Hepatic stellate cell (primary cell): ENCODE data around the gene SPATA1.
"Not testable (repeated sequence)": the region's sequence is repeated elsewhere in the genome, so short reads cannot be mapped to it uniquely, and the experiment has no call there.

Experiments used
- DNase-seq: peaks from one replicate; pipeline ENCODE4 v3.0.0; 2011; ENCODE audit warnings: low spot score

Gene SPATA1, protein sequence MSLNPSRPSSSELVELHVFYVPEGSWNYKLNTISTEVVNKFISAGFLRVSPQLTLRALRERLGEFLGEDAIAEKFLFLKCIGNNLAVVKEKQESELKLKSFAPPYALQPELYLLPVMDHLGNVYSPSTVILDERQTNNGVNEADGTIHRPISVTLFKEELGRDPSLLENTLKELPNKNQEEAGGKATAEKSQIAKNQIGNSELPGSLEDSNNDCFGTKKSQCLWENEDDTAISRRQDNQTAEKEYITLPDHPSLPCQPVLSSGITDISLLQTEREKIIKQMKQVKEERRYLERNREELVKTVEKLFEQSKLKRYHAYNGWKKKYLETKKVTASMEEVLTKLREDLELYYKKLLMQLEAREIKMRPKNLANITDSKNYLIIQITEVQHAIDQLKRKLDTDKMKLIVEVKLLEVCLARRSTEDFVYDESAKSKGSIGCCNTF

GRCh38 chr1:84506002-84506728, at the start of gene SPATA1, which contains the start of gene GNG5:
Gene SPATA1, plus strand, starts transcription at chr1:84506386. Its CDS starts 9,974 bp downstream, at chr1:84516360.
Gene GNG5, minus strand, starts transcription at chr1:84506581. Its CDS starts 490 bp downstream, at chr1:84506091.
- peak; percentile 97 for DNase-seq

GRCh38 chr1:84462118-84462517, 44.1 kb upstream of the SPATA1 start:
- no peak for DNase-seq

- no peak for DNase-seq
Measured at GRCh38 chr1:84467298-84467697, 38.9 kb upstream of the SPATA1 start.

DNA sequence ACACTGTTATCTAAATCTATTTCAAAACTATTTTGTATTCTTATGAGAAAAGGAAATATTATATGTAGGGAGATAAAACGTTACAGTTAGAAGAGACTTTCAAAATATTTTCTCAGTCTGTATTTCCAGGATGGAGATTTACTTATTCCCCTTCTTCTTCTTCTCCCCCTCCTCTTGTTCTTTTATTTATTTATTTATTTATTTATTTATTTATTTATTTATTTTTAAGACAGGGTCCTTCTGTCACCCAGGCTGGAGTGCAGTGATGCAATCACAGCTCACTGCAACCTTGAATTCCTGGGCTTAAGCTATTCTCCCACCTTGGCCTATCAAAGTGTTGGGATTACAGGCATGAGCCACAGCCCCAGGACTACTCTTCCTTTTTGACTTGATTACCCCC, 30.0 kb upstream of the SPATA1 start:
- DNase-seq: no peak

- peak; percentile 67 for DNase-seq
Measured at GRCh38 chr1:84478876-84479868, 27.0 kb upstream of the SPATA1 start, which contains the start of gene RPF1. Gene RPF1, plus strand, starts transcription at chr1:84479266. Its CDS starts 16 bp downstream, at chr1:84479282.

DNA sequence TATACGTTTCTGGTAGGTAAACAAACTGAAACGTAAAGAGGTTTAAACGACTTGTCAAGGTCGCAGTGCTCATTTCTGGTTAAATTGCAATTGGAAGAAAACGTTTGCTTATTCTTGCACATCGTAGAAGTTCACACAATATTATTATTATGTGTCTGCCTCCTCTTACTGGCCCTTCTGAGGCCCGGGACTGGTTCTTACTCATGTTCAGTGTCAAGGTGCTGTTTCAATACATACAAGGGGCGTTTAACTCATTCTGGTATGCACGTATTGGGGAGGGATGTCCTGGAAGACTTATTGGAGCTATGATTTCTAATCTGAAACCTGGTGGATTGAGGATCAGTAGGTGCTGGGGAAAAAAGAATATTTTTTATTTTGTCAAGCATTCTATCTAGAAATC, 26.2 kb upstream of the SPATA1 start:
- DNase-seq: no peak

- DNase-seq: no peak
Measured at GRCh38 chr1:84480650-84481049, 25.5 kb upstream of the SPATA1 start.

GRCh38 chr1:84481317-84481716, 24.9 kb upstream of the SPATA1 start:
- DNase-seq: no peak

DNA sequence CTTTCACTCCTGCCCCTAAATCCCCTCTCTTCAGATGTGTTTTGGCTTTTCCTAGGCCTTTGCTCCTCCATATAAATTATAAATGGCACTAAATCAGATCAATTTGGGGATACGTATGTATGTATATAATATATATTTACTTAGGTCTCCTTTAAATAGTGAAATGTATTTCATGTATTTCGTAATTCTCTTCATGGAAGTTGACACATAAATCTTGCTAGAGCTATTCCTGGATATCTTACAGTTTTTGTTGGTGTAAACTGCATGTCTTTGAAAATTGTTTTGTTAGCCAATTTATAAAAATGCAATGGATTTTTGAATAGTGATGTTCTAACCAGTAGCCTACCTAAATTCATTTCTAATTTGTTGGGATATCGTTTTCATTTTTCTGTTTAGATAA, 18.1 kb upstream of the SPATA1 start:
- no peak for DNase-seq

DNA sequence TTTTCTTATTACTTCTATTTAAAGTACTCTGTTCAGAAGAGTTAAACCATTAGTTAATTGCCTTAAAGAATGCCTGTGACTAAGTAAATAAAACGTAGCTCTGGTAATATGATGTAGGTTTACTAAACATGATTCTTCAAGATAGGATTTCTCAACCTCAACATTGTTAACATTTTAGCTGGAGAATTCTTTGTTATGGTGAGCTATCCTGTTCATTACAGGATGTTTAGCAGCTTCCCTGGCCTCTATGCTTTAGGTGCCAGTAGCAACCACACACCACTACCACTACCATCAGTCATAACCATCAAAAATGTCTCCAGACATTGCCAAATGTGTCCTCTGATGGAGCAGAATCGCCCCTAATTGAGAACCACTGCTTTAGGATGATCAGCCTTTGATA, 16.4 kb upstream of the SPATA1 start:
- DNase-seq: no peak

DNA sequence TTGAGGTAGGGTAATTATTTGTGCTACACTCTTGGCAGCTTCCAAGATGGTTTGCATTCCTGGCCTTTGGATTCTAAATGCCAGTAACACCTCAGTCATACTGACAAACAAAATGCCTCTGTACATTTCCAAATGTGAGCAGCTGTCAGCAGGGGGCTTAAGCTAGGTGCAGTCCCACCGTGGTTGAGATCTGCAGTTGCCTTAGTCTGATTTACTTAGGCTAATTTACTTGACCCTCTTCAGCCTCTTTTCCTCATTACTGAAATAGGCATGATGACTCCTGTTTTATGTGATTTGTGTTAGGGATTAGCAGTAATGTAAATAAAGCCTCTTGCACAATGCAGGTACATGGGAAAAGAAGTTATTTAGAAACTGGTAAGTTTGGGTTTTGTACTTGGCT, 13.5 kb upstream of the SPATA1 start:
- no peak for DNase-seq

GRCh38 chr1:84493747-84494146, 12.4 kb upstream of the SPATA1 start:
- no peak for DNase-seq

DNA sequence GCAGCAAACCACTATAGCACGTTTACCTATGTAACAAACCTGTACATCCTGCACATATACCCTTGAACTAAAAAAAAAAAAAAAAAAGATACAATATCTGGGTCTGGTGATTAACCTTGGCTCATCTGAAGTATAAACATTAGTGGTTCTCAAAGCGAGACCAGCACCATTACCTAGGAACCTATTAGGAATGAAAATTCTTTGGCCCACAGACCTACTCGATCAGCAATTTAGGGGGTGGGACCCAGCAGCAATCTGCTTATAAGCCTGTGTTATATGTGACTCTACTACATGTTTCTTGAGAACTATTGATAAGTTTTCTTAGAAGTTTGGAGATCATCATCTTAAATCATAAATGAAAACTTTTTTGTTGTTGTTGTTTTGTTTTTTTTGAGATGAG, 9.7 kb upstream of the SPATA1 start:
- no peak for DNase-seq

- DNase-seq: no peak
Measured at GRCh38 chr1:84497631-84498275, 8.4 kb upstream of the SPATA1 start.

DNA sequence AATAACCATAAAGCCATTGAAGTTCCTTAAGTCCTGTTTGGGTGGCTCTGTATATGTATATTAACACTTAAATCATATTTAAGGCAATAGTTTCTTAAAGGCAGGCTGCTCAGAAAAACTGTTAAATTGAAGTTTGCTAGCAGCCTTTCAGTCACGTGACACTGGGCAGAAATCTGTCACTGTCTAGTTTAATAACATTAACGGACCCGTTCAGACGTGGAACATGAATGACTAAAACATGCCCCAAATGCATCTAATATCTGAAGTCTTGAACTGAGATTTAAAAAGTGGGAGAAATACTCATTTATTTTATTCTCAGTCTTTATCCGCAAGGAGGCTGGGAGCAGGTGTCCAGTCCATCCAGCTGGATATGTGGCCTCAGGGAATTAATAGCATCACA, 3.3 kb upstream of the SPATA1 start:
- DNase-seq: no peak

DNA sequence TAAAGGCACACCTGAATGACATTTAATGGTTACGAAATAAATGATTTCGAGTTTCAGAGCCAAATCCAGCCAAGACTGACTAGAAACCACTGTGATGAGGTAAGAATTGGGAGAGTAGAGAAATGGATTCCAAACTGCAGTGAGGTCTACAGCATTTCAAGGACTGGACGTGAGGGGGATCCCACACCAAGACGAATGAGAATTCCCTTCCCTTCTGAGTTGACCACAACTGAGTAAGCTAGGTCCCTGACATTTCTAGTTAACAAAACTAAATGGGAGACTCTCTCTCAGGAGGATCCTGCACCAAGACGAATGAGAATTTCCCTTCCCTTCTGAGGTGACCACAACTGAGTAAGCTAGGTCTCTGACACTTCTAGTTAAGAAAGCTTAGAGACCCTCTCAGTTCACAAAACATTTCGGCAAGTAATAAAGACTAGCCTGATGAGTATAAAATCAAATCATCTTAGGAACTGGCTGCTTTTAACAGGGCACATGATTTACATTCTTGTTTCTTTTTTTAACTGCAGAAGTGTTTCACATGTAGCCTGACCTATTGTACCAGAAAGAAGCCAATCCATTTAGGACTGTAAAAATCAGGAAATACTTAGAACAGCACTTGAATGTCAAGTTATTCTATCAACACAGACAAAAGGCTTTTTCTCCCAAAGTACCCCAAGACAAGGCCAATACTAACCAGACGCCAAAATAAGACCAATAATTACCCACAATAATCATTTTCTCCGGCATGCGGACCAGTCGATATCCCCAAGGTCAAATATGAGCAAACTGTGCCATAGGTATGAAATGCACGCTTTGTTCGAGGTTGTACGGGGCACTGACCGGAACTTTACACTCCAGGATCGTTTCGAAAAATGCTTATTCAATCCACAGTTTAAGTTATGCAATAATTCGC, 1.4 kb upstream of the SPATA1 start:
- peak; percentile 6 for DNase-seq

GRCh38 chr1:84505493-84506001, 639 bp upstream of the SPATA1 start:
- peak; percentile 53 for DNase-seq

- DNase-seq: no peak
Measured at GRCh38 chr1:84506729-84507453, 705 bp downstream of the SPATA1 start.

DNA sequence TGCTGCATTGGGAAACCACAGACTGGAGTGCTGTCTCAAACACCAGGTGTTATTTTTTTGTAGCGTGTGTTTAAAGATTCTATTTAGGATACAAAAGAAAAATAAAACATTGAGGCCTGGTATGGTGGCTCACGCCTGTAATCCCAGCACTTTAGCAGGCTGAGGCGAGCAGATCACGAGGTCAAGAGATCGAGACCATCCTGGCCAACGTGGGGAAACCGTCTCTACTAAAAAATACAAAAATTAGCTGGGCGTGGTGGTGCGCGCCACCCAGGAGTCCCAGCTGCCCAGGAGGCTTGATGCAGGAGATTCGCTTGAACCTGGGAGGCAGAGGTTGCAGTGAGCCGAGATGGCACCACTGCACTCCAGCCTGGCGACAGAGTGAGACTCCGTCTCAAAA, 1.7 kb downstream of the SPATA1 start:
- DNase-seq: not testable (repeated sequence)
